GM19025 (cell line): ENCODE results near the gene ZBED2.
A peak's percentile ranks its signal among the peaks of the same experiment; 100 is the strongest.
"Not testable (repeated sequence)": the region's sequence is repeated elsewhere in the genome, so short reads cannot be mapped to it uniquely, and the experiment has no call there.

Experiments used
- ATAC-seq: cut with Tn5 transposase; IDR thresholded peaks from one replicate; pipeline ENCODE4 v1.9.1; 2021; ENCODE audit warnings: mild to moderate bottlenecking, low read depth, moderate library complexity; ENCODE audit not compliant: unreplicated experiment

Gene ZBED2

DNA sequence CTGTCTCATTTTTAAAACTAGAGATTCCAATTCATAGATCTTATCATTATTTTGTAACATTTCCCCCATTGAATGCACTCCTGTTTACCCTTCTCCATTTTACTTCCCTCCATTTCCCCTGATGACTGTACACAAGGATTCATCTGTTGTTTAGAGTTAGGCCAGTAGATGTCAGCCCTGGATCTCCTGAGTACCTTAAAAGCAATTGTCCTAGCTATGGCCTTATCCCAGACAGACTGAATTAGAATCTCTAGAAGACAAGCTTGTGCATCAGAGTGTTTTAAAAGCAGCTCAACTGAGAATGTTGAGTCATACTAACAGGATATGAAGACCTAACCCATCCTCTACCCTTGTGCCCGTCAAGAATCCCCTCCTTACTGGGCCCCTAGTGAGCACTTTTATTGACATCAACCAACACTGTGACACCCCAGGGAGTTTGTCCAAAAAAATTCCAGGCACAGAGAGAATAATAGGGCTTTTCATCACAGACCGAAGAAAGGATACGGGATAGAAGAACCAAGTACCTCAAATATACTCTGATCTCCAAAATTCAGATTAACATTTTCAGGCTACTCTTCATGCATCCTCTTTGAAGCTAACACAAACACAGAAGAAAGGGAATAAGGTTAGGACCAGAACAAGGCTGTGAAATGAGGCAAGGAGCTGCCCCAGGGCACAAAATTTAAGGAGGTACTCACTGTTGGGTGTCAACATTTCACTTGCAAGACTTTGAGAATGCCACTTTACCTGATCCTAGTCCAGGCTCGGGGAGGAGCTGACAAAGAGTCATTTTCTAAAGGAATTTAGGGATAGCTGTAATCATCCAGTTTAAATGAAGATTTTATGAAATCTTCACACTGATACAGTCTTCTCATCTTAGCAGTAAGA lies 17.1 kb downstream of the ZBED2 start:
- peak; percentile 86 for ATAC-seq

DNA sequence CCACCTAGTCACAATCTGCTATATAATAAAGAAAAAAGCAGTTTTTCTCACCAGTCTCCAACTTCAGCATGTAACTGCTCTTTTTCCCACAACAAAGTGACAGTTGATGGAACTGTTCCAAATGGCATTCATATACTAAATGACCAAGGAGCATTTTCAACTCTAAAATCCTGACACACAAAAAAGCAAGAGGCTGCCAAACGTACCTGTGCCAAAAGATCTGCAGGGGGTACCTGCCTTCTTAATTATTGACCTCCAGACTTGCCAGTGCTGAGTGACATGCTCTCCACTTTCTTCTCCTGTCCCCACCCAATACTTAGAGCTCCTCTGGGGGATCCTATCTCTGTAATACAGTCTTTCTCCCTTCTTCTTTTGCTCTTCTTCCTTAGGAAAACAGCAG lies 18.0 kb downstream of the ZBED2 start:
- no peak for ATAC-seq

DNA sequence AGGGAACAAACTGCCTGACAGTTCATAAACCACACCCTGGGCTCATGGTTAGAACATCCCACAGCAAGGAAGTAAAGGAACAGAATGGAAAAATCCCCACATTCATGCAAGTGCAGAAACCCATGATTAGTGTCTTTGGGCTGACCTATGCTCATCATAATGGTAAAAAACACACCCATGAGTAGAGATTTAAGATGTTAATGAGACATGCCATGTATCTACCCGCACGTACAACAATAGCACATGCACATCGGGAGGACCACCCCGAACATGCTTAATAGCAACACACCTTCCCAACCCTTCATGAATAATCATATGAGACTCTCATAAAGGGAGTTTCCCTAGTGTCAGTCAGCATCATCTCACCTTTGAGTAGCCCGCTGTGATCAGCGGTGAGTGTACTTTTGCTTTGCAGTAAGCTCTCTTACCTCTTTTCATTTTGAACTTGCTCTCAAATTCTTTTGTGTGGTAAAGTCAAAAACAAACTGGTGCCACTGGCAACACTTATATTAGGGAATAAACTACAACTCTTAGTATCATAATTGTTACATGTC lies 23.2 kb downstream of the ZBED2 start:
- ATAC-seq: no peak

DNA sequence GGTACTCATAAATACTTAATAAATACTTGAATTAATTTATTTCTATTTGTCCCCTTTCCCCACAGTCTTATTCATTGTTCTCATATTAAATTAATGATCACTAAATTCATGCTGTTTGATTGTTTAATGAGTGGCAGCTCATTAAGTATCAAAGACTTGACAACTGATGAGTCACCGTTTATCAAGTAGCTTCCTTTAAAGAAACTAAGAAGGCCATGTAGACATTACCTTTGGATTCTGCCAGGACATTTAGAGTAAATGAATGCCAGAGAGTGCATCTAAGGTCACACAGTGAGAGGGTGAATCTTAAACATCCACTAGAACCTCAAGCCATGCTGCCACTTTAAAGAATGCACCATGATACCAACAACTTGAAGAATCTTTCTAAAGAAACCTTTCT lies 23.9 kb downstream of the ZBED2 start:
- no peak for ATAC-seq

DNA sequence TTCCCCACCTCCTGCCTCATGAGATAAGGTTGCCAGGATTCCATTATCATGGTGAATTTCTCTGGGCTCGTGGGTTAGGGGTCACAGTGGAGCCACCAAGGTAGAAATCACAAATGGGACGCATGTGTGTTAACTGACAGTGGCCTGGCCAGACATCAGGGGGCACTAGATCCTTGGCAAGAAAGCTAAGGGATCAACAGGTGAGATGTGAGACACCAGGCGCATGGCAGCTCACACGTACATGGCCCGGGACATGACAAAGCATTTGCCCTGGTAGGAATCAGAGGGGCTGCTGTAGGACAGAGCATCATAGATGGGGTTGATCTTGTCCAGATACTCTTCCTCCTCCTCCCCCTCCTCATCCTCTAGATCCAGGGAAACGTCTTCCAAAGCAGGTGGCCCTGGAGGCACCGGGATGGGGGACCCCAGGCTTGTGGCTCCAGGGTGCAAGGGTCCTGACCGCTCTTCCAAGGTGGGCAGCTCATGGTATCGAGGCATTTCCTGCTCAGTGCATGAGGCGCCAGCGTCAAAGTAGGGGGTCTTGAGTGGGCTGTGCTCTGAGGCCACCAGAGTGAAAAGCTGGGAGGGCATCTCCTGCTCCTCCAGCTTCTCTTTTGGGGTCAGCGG lies 24.6 kb downstream of the ZBED2 start:
- no peak for ATAC-seq

DNA sequence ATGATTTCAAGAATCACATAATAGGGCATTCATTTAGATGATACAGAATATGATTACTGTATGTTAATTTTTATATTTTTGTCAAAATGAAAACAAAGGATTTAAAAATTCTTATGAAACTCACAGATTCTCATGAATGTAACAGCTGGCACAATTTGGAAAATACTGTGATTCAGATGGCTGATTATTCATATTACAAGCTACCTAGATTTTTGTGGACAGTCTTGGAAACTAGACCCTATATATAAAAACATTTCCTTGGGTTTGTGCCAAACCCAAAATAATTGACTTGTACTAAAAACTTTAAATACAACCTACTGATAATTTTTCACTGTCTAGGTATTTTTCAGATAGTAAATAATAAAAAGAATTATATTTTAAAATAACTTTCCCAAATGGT lies 26.2 kb downstream of the ZBED2 start:
- no peak for ATAC-seq

DNA sequence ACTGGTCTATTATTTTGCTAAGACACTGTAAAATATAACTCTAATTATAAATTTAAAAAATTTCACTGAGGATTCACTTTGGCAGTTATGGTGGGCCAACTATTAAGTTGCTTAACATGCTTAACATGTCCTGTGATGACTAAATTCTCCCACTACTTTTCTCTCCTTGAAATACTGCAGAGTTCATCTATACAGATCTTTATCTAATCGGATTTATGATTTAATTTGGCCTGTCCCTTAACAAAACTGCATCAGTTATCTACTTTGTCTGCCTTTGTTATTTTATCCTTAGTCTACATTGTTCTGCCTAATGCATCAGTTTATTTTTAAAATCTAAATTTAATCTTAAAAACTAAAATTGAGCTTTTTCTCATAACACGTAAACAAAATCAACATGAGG lies 26.8 kb downstream of the ZBED2 start:
- ATAC-seq: no peak

DNA sequence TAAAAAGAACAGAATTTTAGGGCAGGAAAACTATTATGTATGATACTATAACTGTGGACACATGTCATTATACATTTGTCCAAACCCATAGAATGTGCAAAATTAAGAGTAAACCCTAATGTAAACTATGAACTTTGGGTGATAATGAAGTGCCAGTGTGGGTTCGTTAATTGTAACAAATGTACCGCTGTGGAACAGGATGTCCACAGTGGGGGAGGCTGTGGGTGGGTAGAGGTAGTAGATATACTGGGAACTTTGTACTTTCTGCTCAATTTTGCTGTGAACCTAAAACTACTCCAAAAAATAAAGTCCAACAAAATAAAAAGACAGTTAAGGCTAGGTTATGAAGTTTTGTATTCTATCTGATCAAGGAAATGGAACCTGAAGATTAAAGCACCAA lies 28.3 kb downstream of the ZBED2 start:
- ATAC-seq: no peak

DNA sequence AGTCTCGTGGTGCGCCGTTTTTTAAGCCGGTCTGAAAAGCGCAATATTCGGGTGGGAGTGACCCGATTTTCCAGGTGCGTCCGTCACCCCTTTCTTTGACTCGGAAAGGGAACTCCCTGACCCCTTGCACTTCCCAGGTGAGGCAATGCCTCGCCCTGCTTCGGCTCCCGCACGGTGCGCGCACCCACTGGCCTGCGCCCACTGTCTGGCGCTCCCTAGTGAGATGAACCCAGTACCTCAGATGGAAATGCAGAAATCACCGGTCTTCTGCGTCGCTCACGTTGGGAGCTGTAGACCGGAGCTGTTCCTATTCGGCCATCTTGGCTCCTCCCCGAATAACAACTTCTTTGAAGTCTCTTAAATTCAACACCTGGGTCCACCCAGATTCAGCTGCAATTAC lies 33.2 kb downstream of the ZBED2 start:
- not testable (repeated sequence) for ATAC-seq

DNA sequence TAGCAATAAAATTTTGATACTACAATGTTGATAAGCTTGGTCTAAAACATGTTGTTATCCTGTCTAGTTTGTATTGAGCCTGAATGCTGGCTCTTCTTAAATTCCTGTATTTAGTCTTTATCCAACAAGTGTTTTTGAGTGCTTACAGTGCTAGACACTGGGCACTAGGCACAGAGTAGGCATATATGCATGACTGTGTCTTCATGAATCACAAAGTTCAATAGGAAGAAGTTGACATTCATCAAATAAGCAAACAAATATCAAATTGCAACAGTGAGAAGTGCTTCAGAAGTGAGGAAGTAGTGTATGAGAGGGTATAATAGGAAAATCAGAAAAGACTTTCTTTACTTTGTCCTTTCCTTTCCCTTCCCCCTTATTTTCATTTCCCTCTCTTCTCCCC lies 46.4 kb downstream of the ZBED2 start:
- ATAC-seq: no peak

DNA sequence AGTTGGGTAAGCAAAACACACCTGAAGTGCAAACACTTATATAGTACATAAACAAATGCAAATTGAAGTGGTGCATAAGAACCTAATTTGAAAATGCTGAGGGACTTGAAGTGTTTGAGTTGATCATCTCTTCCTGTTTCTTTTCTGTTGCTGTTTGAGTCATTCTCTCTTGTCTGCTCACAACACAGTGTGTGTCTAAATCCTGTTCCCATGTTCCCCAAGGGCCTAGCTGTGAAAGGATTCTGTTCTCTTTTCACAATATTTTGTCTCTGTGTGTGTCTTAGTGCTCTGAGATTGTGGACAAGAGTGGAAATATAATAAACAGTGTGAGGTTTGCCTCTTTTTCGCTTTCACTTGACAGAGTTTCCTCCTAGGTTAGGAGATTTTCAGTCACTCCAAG lies 47.1 kb downstream of the ZBED2 start:
- ATAC-seq: peak; percentile 60

DNA sequence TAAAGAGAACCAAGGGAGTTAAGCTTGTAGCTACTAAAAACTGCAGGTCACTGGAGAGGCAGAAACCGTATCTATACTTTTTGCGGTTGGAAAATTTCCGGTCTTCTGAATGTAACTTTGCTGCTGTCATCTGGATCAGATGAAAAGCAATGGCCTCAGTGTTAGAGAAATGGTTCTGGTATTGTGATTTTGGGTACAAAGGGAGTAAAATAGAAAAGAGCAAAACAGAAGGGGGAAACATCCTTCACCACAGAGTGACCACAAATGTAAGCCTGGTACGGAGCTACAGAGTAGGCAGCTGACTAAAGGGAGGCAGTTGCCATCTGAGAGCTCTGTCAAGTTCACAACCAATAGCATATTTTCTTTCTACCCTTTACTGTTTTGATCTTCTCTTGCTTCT lies 47.5 kb downstream of the ZBED2 start:
- ATAC-seq: peak; percentile 82

DNA sequence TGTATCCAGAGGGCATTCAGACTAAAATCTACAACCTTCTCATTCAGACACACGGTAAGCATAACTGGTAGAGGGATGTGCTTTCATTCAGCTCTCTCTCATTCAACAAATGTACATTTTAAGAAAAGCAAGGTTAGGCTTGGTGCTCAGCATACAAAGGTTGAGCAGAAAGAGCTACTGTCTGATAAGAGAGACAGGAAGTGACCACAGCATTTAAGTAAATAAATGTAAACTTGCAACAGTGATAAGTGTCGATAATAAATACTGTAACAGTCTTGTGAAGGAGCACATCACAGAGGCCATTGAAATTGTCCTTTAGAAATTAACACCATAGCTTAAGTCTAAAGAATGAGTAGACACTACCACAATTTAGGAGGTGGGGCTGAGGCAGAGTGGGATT lies 49.8 kb downstream of the ZBED2 start:
- no peak for ATAC-seq
